ENCODE measurements around the gene EEF2. TPM values are rescaled to one million over a fixed set of nuclear protein-coding genes. Genes with fewer than 3 reads are reported as not detected.

Gene EEF2
- total RNA-seq, 1 donor from 2014 or later = 2,896 TPM

DNA sequence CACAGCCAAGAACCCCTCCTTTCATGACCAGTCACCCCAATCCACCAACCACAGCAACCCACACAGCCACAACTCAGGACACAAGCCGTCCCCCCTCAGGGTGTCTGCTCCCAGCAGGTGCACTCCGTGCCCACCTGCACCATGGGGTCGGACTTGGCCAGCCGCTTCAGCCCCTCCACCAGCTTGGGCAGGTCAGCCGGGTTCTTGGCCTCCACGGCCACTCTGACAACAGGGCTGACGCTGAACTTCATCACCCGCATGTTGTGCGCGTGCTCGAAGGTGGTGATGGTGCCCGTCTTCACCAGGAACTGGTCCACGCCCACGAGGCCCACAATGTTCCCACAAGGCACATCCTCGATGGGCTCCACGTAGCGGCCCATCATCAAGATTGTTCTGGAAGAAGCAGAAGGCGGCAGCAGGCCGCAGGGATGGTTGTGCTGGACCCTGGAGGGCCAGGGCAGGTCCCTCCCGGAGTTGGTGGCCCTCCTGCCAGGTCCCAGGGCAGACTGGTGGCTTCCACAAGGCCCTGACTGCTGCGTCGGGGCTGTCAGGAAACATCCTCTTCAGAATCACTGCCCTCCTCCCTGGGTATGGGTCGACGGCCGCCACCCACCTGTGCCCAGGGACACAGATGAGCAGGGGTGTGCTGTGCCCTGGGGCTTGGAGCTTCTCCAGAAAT is 5.5 kb downstream of the EEF2 start:
- H3K27me3 Mint-ChIP-seq (ENCODE audit: unreplicated experiment) = peaks cover 26% of the 10 kb centered on the region
- no peaks in the 10 kb centered on the region for H3K9me3 Mint-ChIP-seq (ENCODE audit: unreplicated experiment)
- TF ChIP-seq, protein P1, sequence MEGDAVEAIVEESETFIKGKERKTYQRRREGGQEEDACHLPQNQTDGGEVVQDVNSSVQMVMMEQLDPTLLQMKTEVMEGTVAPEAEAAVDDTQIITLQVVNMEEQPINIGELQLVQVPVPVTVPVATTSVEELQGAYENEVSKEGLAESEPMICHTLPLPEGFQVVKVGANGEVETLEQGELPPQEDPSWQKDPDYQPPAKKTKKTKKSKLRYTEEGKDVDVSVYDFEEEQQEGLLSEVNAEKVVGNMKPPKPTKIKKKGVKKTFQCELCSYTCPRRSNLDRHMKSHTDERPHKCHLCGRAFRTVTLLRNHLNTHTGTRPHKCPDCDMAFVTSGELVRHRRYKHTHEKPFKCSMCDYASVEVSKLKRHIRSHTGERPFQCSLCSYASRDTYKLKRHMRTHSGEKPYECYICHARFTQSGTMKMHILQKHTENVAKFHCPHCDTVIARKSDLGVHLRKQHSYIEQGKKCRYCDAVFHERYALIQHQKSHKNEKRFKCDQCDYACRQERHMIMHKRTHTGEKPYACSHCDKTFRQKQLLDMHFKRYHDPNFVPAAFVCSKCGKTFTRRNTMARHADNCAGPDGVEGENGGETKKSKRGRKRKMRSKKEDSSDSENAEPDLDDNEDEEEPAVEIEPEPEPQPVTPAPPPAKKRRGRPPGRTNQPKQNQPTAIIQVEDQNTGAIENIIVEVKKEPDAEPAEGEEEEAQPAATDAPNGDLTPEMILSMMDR (IDR thresholded peaks at IDR 0.05; ENCODE audit: unreplicated experiment) = no peak
- DNase-seq (ENCODE audit: low spot score) = no peak
- H3K4me1 Mint-ChIP-seq (ENCODE audit: unreplicated experiment) = peaks cover 17% of the 10 kb centered on the region
- H3K27ac Mint-ChIP-seq (ENCODE audit: unreplicated experiment) = peak overlapping the region; percentile 36
- peaks cover 42% of the 10 kb centered on the region for H3K36me3 Mint-ChIP-seq (ENCODE audit: low read depth, unreplicated experiment)
- no peak overlapping the region for H3K4me3 Mint-ChIP-seq (ENCODE audit: unreplicated experiment)

DNA sequence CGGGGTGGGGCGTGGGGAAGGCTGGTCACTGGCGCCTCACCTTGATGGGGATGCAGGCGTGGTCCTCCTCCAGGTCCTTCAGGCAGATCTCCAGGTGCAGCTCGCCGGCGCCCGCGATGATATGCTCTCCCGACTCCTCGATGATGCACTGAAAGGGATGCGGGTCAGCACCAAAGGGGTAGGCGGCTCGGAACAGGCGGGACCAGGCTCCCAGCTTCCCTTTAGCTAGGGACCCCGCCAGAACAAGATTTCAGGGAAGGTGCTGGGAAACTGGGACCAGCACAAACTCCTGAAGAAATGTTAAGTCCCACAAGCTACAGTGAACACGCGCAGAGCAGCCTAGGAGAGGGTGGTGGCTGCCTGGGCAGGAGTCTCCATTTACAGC is 6.0 kb downstream of the EEF2 start:
- TF ChIP-seq, protein P1 (IDR thresholded peaks at IDR 0.05; ENCODE audit: unreplicated experiment) = no peak
- H3K4me3 Mint-ChIP-seq (ENCODE audit: unreplicated experiment) = no peak overlapping the region

DNA sequence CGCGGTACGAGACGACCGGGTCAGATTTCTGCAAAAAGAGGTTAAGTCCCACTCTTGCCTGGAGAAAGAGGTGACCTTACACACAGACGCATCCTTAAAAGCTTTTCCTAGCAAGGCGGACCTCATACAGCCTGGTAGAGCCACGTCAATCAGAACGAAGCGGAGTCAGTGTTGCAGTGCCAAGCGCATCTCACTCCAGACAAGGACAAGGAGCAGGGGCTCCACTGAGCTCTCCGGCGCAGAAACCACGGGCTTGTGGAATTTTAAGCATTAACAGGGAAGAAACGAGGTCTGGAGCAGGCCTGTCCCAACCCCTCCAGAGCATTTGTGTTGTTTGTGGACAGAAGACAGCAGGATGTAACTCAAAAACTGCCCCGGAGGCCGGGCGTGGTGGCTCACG is 7.1 kb downstream of the EEF2 start:
- peaks cover under 1% of the 10 kb centered on the region for H3K4me1 Mint-ChIP-seq (ENCODE audit: unreplicated experiment)
- H3K4me3 Mint-ChIP-seq (ENCODE audit: unreplicated experiment) = no peak overlapping the region
- H3K36me3 Mint-ChIP-seq (ENCODE audit: low read depth, unreplicated experiment) = peaks cover 25% of the 10 kb centered on the region

More for the DNA sequence above, 6.0 kb downstream of the EEF2 start:
- H3K36me3 Mint-ChIP-seq (ENCODE audit: low read depth, unreplicated experiment) = peaks cover 36% of the 10 kb centered on the region
- no peak for DNase-seq (ENCODE audit: low spot score)
- peaks cover 12% of the 10 kb centered on the region for H3K4me1 Mint-ChIP-seq (ENCODE audit: unreplicated experiment)
- H3K27me3 Mint-ChIP-seq (ENCODE audit: unreplicated experiment) = peaks cover 21% of the 10 kb centered on the region
- H3K27ac Mint-ChIP-seq (ENCODE audit: unreplicated experiment) = peak overlapping the region; percentile 36
- no peaks in the 10 kb centered on the region for H3K9me3 Mint-ChIP-seq (ENCODE audit: unreplicated experiment)

DNA sequence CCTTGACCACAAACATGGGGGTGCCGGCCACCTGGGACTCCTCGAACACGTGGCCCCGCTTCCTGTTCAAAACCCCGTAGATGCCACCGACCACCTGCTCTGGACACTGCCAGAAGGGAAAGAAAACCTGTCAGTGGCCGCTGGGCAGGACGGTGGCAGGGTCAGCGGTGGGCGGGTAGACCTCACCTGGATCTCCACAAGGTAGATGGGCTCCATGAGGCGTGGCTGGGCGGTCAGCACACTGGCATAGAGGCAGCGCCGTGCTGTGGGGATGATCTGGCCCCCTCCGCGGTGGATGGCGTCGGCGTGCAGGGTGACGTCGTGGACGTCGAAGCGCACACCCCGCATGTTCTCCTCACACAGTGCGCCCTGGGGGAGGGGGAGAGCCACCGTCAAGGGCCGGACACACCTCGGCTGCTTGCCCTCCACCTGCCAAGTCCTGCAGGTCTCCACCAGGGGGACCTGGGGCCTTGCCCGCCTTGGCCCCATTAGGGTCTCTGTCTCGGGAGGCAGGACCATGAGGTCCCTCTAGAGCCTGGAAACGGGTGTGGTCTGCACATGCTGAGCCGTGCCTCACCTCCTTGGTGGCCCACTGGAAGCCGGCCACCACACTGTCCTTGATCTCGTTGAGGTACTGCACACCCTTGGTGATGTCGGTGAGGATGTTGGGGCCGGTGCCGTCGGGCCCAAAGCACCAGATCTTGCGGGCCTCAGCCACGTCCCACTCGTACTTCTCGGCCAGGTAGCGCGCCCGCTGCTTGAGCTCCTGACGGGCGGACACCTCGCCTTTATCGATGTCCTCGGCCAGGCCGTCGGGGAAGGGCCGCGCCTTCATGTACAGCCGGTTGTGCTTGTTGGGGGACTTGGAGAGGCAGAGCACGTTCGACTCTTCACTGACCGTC is 7.8 kb downstream of the EEF2 start:
- peaks cover 18% of the 10 kb centered on the region for H3K36me3 Mint-ChIP-seq (ENCODE audit: low read depth, unreplicated experiment)
- H3K27ac Mint-ChIP-seq (ENCODE audit: unreplicated experiment) = no peak overlapping the region
- no peak overlapping the region for H3K4me3 Mint-ChIP-seq (ENCODE audit: unreplicated experiment)
- H3K4me1 Mint-ChIP-seq (ENCODE audit: unreplicated experiment) = no peaks in the 10 kb centered on the region
- H3K27me3 Mint-ChIP-seq (ENCODE audit: unreplicated experiment) = peaks cover 14% of the 10 kb centered on the region
- DNase-seq (ENCODE audit: low spot score) = no peak
- no peaks in the 10 kb centered on the region for H3K9me3 Mint-ChIP-seq (ENCODE audit: unreplicated experiment)
- TF ChIP-seq, protein P1 (IDR thresholded peaks at IDR 0.05; ENCODE audit: unreplicated experiment) = peak; percentile 32

More for the DNA sequence above, 7.1 kb downstream of the EEF2 start:
- H3K27ac Mint-ChIP-seq (ENCODE audit: unreplicated experiment) = no peak overlapping the region
- TF ChIP-seq, protein P1 (IDR thresholded peaks at IDR 0.05; ENCODE audit: unreplicated experiment) = no peak
- no peak for DNase-seq (ENCODE audit: low spot score)
- H3K27me3 Mint-ChIP-seq (ENCODE audit: unreplicated experiment) = peaks cover 12% of the 10 kb centered on the region
- H3K9me3 Mint-ChIP-seq (ENCODE audit: unreplicated experiment) = no peaks in the 10 kb centered on the region

Data from endothelial cell (in vitro differentiated cells).